ENCODE measurements around the gene ZNF302.

ZNF302 gene

DNA sequence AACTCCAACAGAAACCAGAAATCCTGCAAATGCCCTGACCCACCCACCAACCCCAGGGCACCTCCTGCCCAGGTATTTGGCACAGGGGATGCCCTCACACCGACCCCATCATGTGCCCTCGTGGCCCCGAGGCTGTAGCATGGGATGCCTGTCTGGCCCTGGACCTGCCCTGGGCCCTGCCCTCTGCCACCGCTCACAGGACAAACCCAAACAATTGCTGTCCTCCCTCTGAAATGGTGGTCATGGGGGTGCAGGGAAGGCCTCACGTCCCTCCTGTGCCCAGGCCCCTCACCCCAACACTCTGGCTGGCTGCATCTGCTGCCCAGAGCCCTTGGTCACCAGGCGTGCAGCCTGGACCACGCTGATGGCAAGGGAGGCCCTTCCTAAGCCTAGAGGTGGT, 54.5 kb downstream of the ZNF302 start:
- DNase-seq (ENCODE audit: low read depth, low spot score) = no peak

DNA sequence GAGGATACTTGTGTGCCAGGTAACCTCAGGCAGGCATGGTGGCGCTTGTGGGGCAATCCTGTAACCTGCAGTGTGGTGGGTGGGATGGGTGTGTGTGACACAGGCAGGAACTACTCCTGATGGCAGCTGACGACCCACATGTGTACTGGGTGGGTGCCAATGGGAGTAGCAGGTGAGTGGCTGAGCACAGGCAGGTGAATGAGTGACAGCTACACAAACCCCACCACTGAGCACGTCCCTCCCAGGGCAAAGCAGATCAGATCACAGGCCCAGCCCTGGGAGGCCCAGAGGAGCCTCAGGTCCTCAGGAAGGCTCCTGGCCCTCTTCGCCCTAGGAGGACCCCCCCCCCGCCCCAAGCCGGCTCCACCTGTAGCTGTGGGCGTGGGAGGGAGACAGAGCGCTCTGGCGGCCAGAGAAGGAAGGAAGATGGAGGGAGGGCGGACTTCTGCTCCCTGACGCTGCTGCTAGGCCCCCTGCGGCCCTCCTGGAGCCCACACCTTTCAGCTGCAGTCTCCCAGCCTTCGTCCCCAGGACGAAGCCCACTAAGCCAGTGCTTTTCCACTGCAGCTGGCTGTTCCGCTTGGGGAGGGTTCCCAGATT, 55.2 kb downstream of the ZNF302 start:
- DNase-seq (ENCODE audit: low read depth, low spot score) = no peak

DNA sequence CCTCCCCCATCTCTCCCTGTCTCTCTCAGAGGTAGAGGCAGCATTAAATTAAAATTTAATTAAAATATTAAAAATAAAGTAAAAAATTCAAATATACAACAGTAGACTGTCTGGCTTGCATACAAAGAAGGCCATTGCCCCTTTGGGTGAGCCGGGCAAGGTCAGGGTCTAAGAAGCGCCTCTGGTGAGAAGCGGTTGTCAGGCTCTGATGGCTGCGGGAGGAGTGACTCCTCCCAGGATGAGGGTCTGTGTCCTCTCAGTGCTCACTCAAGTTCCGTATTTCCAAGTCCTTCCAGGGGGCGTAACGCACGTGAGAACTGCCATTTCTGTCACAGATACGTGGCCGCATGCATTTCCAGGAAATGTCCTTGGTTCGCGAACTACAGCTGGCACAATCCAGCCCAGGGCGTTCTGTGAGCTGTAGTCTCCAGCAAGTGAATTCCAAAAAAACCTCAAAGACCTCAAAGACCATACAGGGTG, 55.8 kb downstream of the ZNF302 start:
- DNase-seq (ENCODE audit: low read depth, low spot score) = no peak

DNA sequence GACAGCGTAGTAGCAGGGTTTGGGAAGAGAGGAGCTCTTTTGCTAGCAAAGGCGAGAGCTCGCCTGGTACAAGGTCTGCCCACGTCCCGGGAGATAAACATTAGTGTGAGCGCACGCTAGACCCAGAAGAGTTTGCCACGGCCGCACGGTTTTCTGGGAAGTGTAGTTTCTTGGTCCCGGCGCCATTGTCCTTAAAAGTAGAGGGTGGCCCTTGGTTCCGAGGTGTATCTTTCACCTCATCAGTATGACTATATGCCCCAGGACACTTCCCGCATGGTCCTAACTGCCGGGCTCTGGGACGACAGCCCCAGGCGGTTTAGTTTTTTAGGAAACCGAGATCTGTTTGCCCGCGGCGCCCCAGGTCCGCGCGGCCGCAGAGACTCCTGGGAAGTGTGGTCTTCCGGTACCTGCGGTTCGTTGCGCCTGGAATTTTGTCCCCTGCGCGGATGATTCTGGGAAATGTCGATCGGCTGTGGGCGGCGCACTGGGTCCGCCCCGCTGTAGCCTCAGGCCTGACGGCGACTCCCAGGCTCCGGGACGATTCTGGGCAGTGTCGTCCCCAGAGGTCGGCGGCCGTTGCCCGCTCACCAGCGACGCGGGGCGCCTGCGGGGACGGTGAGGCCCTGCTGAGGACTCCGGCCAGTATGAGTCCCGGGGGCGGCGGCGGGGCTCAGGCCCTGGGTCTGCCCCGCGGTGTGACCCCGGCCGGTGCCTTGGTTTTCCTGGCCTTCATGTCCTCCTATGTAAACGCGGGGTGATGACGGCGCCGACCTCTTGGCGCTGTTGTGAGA, 56.5 kb downstream of the ZNF302 start, which contains the start of gene ZNF181:
Gene ZNF181 (plus strand): TSS at position 498 of the 791 bp plus-strand sequence. CDS start 795 bp downstream, outside the sequence.
- DNase-seq (ENCODE audit: low read depth, low spot score) = peak; percentile 82

DNA sequence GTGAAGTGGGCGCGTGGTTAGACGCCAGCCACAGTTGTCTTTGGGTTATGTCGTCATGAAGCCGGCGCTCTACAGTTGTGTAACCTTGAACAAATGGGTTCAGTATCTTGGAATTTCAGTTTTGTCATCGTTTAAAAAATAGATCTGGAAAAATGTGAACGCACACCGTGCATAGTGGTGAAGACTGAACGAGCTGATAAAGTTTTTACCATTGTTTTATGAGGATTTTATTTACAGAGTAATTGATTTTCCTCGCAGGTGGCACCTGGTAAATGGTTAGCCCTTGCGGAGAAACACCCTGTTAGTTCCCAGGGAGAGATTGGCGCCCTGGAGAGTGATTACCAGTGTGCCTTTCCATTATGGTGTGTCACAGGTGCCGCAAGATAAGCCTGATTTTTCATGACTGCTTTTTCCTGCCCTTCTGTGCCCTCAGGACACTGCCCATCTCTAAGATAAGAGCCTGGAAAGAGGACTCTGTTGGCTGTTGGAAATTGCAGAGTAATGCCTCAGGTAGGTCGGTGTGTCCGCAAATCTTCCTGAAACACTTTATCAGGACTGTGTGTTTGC, 57.1 kb downstream of the ZNF302 start:
- no peak for DNase-seq (ENCODE audit: low read depth, low spot score)

Data from iPS DF 19.7 (cell line).